T1000 (cell line): Measurements from ENCODE around the gene KLF3.

Experiments
- DNase-seq: peaks from one replicate; lab custom pipeline; 2025; ENCODE audit warnings: mixed read lengths; lab: John Stamatoyannopoulos, UW

The KLF3 gene

GRCh38 chr4:38654273-38654672, 9.7 kb upstream of the KLF3 start:
- DNase-seq: no peak

- DNase-seq: no peak
Measured at GRCh38 chr4:38656111-38656510, 7.9 kb upstream of the KLF3 start.

GRCh38 chr4:38659346-38659745, 4.7 kb upstream of the KLF3 start:
- DNase-seq: no peak

- DNase-seq: no peak
Measured at GRCh38 chr4:38660838-38661237, 3.2 kb upstream of the KLF3 start.

- DNase-seq: no peak
Measured at GRCh38 chr4:38661371-38661770, 2.6 kb upstream of the KLF3 start.

GRCh38 chr4:38662522-38663089, 1.4 kb upstream of the KLF3 start:
- no peak for DNase-seq

GRCh38 chr4:38663090-38663800, 754 bp upstream of the KLF3 start:
- DNase-seq: no peak

GRCh38 chr4:38664706-38665401, 855 bp downstream of the KLF3 start:
- peak; percentile 30 for DNase-seq

GRCh38 chr4:38665551-38666411, 1.8 kb downstream of the KLF3 start:
- DNase-seq: no peak

- DNase-seq: no peak
Measured at GRCh38 chr4:38666766-38667084, 2.7 kb downstream of the KLF3 start.

GRCh38 chr4:38667085-38667893, 3.3 kb downstream of the KLF3 start:
- DNase-seq: peak; percentile 83

GRCh38 chr4:38668203-38668971, 4.4 kb downstream of the KLF3 start:
- DNase-seq: no peak

GRCh38 chr4:38669208-38669607, 5.2 kb downstream of the KLF3 start:
- no peak for DNase-seq

GRCh38 chr4:38670109-38670901, 6.3 kb downstream of the KLF3 start:
- no peak for DNase-seq

- no peak for DNase-seq
Measured at GRCh38 chr4:38670939-38671591, 7.1 kb downstream of the KLF3 start.

- no peak for DNase-seq
Measured at GRCh38 chr4:38671592-38671940, 7.6 kb downstream of the KLF3 start.

- no peak for DNase-seq
Measured at GRCh38 chr4:38672074-38672396, 8.0 kb downstream of the KLF3 start.

- no peak for DNase-seq
Measured at GRCh38 chr4:38672397-38673129, 8.6 kb downstream of the KLF3 start.
